HepG2 (cell line): ENCODE measurements around the gene PEPD. TPM values are rescaled to one million over a fixed set of nuclear protein-coding genes. Genes with fewer than 3 reads are reported as not detected.
A peak's percentile ranks its signal among the peaks of the same experiment; 100 is the strongest.

Experiments
- ATAC-seq: fragments of 200-7000 bp; cut with Tn5 transposase; 3 replicates; pipeline ENCODE4 v1.9.1; 2020; ENCODE audit warnings: mild to moderate bottlenecking, moderate library complexity
- BruUV-seq: library from RNA; stranded (reverse); fragments of 400-500 nt; replicated peaks from 2 replicates; lab custom pipeline; 2021; lab: Mats Ljungman, UMichigan
- CTCF ChIA-PET: fragments of 300-600 bp; formaldehyde crosslinking; extraction: SDS; loops from one replicate; lab custom pipeline; 2021; ENCODE audit warnings: low total read pairs, inconsistent platforms, low intra/inter-chr PET ratio; lab: Yijun Ruan, JAX
- POLR2A ChIA-PET: fragments of 350-600 bp; sonication (Branson Sonifier 250); formaldehyde crosslinking; loops from one replicate; lab custom pipeline; 2020; ENCODE audit warnings: antibody characterized with exemption, inconsistent platforms; lab: Yijun Ruan, JAX
- DNase-seq: peaks from one replicate; pipeline ENCODE4 v3.0.0-alpha.2; 2015; ENCODE audit warnings: low spot score
- FAIRE-seq: peaks from 3 replicates; lab custom pipeline; 2011; peaks lifted over from hg19 to GRCh38; lab: Jason Lieb, UNC
- H2AFZ ChIP-seq: one replicate; pipeline ENCODE4 v1.6.1; 2011; ENCODE audit warnings: low read length, inconsistent platforms
- H3K27ac ChIP-seq: fragments of 300-600 bp; 3 replicates; pipeline ENCODE4 v1.8.0; 2011; ENCODE audit warnings: mixed run types, mild to moderate bottlenecking, mixed read lengths, low read length, inconsistent platforms; ENCODE audit not compliant: insufficient read depth; ENCODE audit errors: extremely low read length
- H3K27me3 ChIP-seq, 2 experiments: fragments of 200-600 bp in 1 of 2; 2 replicates in 1 of 2; 3 replicates in 1 of 2; pipeline versions ENCODE4 v1.6.0 to v1.8.0; 2011; ENCODE audit warnings: low read length in 2 of 2, mild to moderate bottlenecking in 2 of 2, moderate library complexity in 2 of 2, inconsistent platforms in 1 of 2; ENCODE audit not compliant: insufficient read depth in 2 of 2, control insufficient read depth in 1 of 2
- H3K36me3 ChIP-seq, 2 experiments: fragments of 200-600 bp in 1 of 2; replicated peaks in 1 of 2; 2 replicates in 1 of 2; 3 replicates in 1 of 2; pipeline versions ENCODE4 v1.5.1 to v1.8.0; 2011; ENCODE audit warnings: low read length in 2 of 2, inconsistent platforms in 1 of 2; ENCODE audit not compliant: insufficient read depth in 2 of 2, control insufficient read depth in 1 of 2
- H3K4me1 ChIP-seq: 2 replicates; pipeline ENCODE4 v1.5.1; 2012; ENCODE audit warnings: low read length, inconsistent platforms; ENCODE audit not compliant: insufficient read depth
- H3K4me2 ChIP-seq: 2 replicates; pipeline ENCODE4 v1.6.0; 2011; ENCODE audit warnings: low read depth, low read length, inconsistent platforms
- H3K4me3 ChIP-seq, 3 experiments: fragments of 200-600 bp in 1 of 3; sonication (generic), shearing (Covaris generic) in 1 of 3; replicated peaks in 1 of 3; 2 replicates each; pipeline ENCODE4 v1.5.1; 2011 to 2016; ENCODE audit warnings: low read length in 3 of 3, inconsistent platforms in 2 of 3, low read depth in 2 of 3, mild to moderate bottlenecking in 2 of 3, control low read depth in 1 of 3, mixed read lengths in 1 of 3; ENCODE audit not compliant: insufficient read depth in 1 of 3
- H3K79me2 ChIP-seq: one replicate; pipeline ENCODE4 v1.6.1; 2011; ENCODE audit warnings: low read length, inconsistent platforms; ENCODE audit not compliant: insufficient read depth
- H3K9ac ChIP-seq: 2 replicates; pipeline ENCODE4 v1.6.0; 2011; ENCODE audit warnings: mild to moderate bottlenecking, low read depth, low read length, inconsistent platforms; ENCODE audit not compliant: insufficient read depth
- H3K9me3 ChIP-seq: 2 replicates; pipeline ENCODE4 v1.5.1; 2012; ENCODE audit warnings: mild to moderate bottlenecking, low read length
- H4K20me1 ChIP-seq: 2 replicates; pipeline ENCODE4 v1.6.0; 2011; ENCODE audit warnings: inconsistent platforms, mild to moderate bottlenecking, low read length, moderate library complexity; ENCODE audit not compliant: insufficient read depth
- ARID5B ChIP-seq: IDR thresholded peaks from 2 replicates; pipeline ENCODE4 v1.4.0; 2020; ENCODE audit warnings: mild to moderate bottlenecking, missing genetic modification reagents
- DMAP1 ChIP-seq: IDR thresholded peaks from 2 replicates; pipeline ENCODE4 v1.6.1; 2016
- GPN1 ChIP-seq: sonication (generic); formaldehyde crosslinking; IDR thresholded peaks from 2 replicates; pipeline ENCODE4 v1.5.1; 2020; ENCODE audit warnings: missing genetic modification reagents, borderline replicate concordance
- KDM2A ChIP-seq: sonication (generic); formaldehyde crosslinking; IDR thresholded peaks from 2 replicates; pipeline ENCODE4 v1.4.0; 2020; ENCODE audit warnings: low read depth, missing genetic modification reagents, borderline replicate concordance
- KLF13 ChIP-seq: sonication (generic); formaldehyde crosslinking; IDR thresholded peaks from 2 replicates; pipeline ENCODE4 v1.4.0; 2020; ENCODE audit warnings: mild to moderate bottlenecking, missing genetic modification reagents
- MXI1 ChIP-seq: IDR thresholded peaks from 3 replicates; pipeline ENCODE4 v1.6.1; 2012; ENCODE audit warnings: low read depth, low read length, inconsistent platforms, borderline replicate concordance
- SMAD9 ChIP-seq: sonication (generic); formaldehyde crosslinking; IDR thresholded peaks from 2 replicates; pipeline ENCODE4 v1.5.1; 2020; ENCODE audit warnings: mild to moderate bottlenecking, missing genetic modification reagents
- TOE1 ChIP-seq: sonication (generic); formaldehyde crosslinking; IDR thresholded peaks from 2 replicates; pipeline ENCODE4 v1.4.0; 2020; ENCODE audit warnings: mild to moderate bottlenecking, missing genetic modification reagents
- ZBTB21 ChIP-seq: sonication (generic); formaldehyde crosslinking; IDR thresholded peaks from 2 replicates; pipeline ENCODE4 v1.4.0; 2020; ENCODE audit warnings: missing genetic modification reagents
- ZFP82 ChIP-seq: sonication (generic); formaldehyde crosslinking; IDR thresholded peaks from 2 replicates; pipeline ENCODE4 v1.5.1; 2020; ENCODE audit warnings: mild to moderate bottlenecking, missing genetic modification reagents, borderline replicate concordance
- ZNF225 ChIP-seq: sonication (generic); formaldehyde crosslinking; IDR thresholded peaks from 2 replicates; pipeline ENCODE4 v1.4.0; 2020; ENCODE audit warnings: mild to moderate bottlenecking, missing genetic modification reagents
- ZNF350 ChIP-seq: sonication (generic); formaldehyde crosslinking; IDR thresholded peaks from 2 replicates; pipeline ENCODE4 v1.4.0; 2020; ENCODE audit warnings: mild to moderate bottlenecking, low read depth, missing genetic modification reagents, borderline replicate concordance
- ZNF501 ChIP-seq: sonication (generic); formaldehyde crosslinking; IDR thresholded peaks from 2 replicates; pipeline ENCODE4 v1.5.1; 2020; ENCODE audit warnings: mild to moderate bottlenecking, moderate library complexity, missing genetic modification reagents
- ZNF616 ChIP-seq: sonication (generic); formaldehyde crosslinking; IDR thresholded peaks from 2 replicates; pipeline ENCODE4 v1.5.0; 2020; ENCODE audit warnings: low read depth, mild to moderate bottlenecking, missing genetic modification reagents
- ZNF687 ChIP-seq: sonication (generic); formaldehyde crosslinking; IDR thresholded peaks from 2 replicates; pipeline ENCODE4 v1.5.1; 2020; ENCODE audit warnings: mild to moderate bottlenecking, missing genetic modification reagents, moderate library complexity
- ZNF724P ChIP-seq: sonication (generic); formaldehyde crosslinking; IDR thresholded peaks from 2 replicates; pipeline ENCODE4 v1.8.0; 2022; ENCODE audit warnings: missing genetic modification reagents, borderline replicate concordance
- whole genome bisulfite sequencing: methylation state at CpG from one replicate; pipeline ENCODE4 v1.1.6; 2017; ENCODE audit warnings: low lambda C conversion rate; 5-methylcytosine and 5-hydroxymethylcytosine counted together
- in situ Hi-C: cut with HindIII; loops from 2 replicates; pipeline ENCODE4 v1.10.0; 2017; ENCODE audit warnings: low pct_unique_long_range_greater_than_20kb; ENCODE audit not compliant: extremely low pct_ligation_motif_present
- intact Hi-C: fragments of 100-400 bp; cut with micrococcal nuclease; formaldehyde crosslinking; loops from one replicate; pipeline ENCODE4 v1.10.0; 2022; ENCODE audit not compliant: unreplicated experiment
- polyA plus RNA-seq, 8 experiments: library from polyadenylated mRNA; depleted of rRNA in 3 of 8; stranded (reverse) in 7 of 8; unstranded in 1 of 8; fragments of >200 nt; fragmentation: Illumina TruSeq in 4 of 8; extraction: Trizol in 4 of 8; gene quantifications; 2 replicates each; pipeline versions ENCODE4 v1.2.1 to v1.2.3, GENCODE V29; 2011 to 2016; ENCODE audit warnings: low read depth in 4 of 8, missing spikeins in 1 of 8, mixed read lengths in 1 of 8; ENCODE audit not compliant: insufficient read depth in 1 of 8
- total RNA-seq, 5 experiments: library from RNA; depleted of rRNA; stranded (reverse); fragments of >200 nt; fragmentation: Illumina TruSeq; extraction: Trizol; gene quantifications; 2 replicates each; pipeline ENCODE4 v1.2.3, GENCODE V29; 2016; ENCODE audit warnings: low read depth in 1 of 5

Gene PEPD
- total and polyA plus RNA-seq, 2 of the 13 experiments (the other 11 are each of a cell fraction or from before 2014, with no cell fraction given), result 60.7 to 75.1 TPM

- TF ChIP-seq GPN1, result no peak
- TF ChIP-seq ZNF724P, result no peak
- no peak for TF ChIP-seq ZNF501 (CRISPR knock-in tag)
- TF ChIP-seq ZBTB21 (CRISPR knock-in tag), result no peak
- no peak for TF ChIP-seq ZFP82 (CRISPR knock-in tag)
- TF ChIP-seq ARID5B, result no peak
- TF ChIP-seq, all 625 proteins: peak for 0
These were observed 113.9 kb downstream of the PEPD start (continued) for GRCh38 chr19:33407716-33408115.

GRCh38 chr19:33407140-33407551, 114.4 kb downstream of the PEPD start:
- ATAC-seq (no peak), FAIRE-seq (no peak)
- TF ChIP-seq ZNF616 (CRISPR knock-in tag) (no peak), KLF13 (CRISPR knock-in tag) (no peak), ZNF225 (0 out of 2 replicates have a peak, but pooled peaks have one; percentile 12), SMAD9 (CRISPR knock-in tag) (no peak), ZNF687 (CRISPR knock-in tag) (peak; percentile 2; the same call in 1 of the 2 replicates), DMAP1 (CRISPR knock-in tag) (no peak), TOE1 (CRISPR knock-in tag) (no peak), ZNF350 (CRISPR knock-in tag) (0 out of 2 replicates have a peak, but pooled peaks have one; percentile 9), MXI1 (0 out of 3 replicates have a peak, but pooled peaks have one; percentile 5), KDM2A (CRISPR knock-in tag) (no peak)

More at GRCh38 chr19:33407140-33407551, 114.4 kb downstream of the PEPD start:
- H3K9ac ChIP-seq, result no peak overlapping the region
- no peaks in the 10 kb centered on the region for H4K20me1 ChIP-seq
- H3K9me3 ChIP-seq, result no peaks in the 10 kb centered on the region
- no peak overlapping the region for H2AFZ ChIP-seq
- intact Hi-C loops, result loop anchor here (1.0 kb wide), 1 partner anchor 193 kb away; no protein-coding TSS in a partner anchor
- H3K27me3 ChIP-seq, result no peaks in the 10 kb centered on the region
- whole genome bisulfite sequencing, result 72% methylated on average over 2 of the region's 9 CpGs
- H3K36me3 ChIP-seq, result peaks cover 0 to 11% of the 10 kb centered on the region in 2 experiments; a peak in 1 of 5 replicates
- ChIA-PET CTCF (interaction anchor here (0.7 to 1.9 kb wide), 5 partner anchors 10 to 172 kb away, joined by 3 to 20 read pairs (median 9); no protein-coding TSS in a partner anchor), POLR2A (interaction anchor here (1.1 to 2.4 kb wide), 7 partner anchors 9 to 172 kb away, joined by 3 to 11 read pairs (median 6); partner anchors contain the start of gene CEBPA)
- H3K27ac ChIP-seq, result no peak overlapping the region
- H3K4me2 ChIP-seq, result no peak overlapping the region
- no TSS peak for BruUV-seq
- H3K79me2 ChIP-seq, result no peaks in the 10 kb centered on the region
- H3K4me1 ChIP-seq, result peaks cover 48% of the 10 kb centered on the region
- DNase-seq, result no peak
- no peak overlapping the region for H3K4me3 ChIP-seq
- in situ Hi-C loops, result no loop called here
